Tibial nerve (tissue), 3 donors: Measurements from ENCODE around the gene XPNPEP1.

Source experiments
- POLR2A ChIP-seq, 2 donors: fragments of 450-650 bp; IDR thresholded peaks; one replicate each; pipeline ENCODE4 v1.6.1; 2017; ENCODE audit warnings: antibody characterized with exemption in 2 of 2, mild to moderate bottlenecking in 2 of 2, moderate library complexity in 2 of 2
- TF ChIP-seq, protein P1 (sequence below), 5 experiments: fragments of 200-600 bp in 3 of 5; fragments of 450-650 bp in 2 of 5; sonication (generic) in 3 of 5; IDR thresholded peaks; one replicate each; pipeline ENCODE4 v1.5.1; 2016 to 2019; ENCODE audit warnings: antibody characterized with exemption in 5 of 5, mild to moderate bottlenecking in 3 of 5, moderate library complexity in 2 of 5

DNA sequence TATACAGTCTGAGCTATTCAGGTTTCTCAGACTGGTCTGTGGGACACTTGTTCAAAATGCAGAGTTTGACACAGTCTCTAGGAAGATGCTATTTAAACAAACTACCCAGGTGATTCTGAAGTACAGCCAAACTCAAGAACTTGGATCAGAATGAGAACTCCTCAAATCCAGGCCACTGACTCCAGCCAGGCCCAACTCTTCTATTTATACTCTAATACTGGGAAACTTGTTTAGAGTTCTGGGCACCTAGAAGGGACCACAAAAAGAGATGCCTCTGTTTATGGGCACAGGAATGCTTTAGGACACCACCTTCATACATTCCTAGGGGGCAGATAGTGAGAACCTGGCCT, 44.4 kb upstream of the XPNPEP1 start:
- TF ChIP-seq, protein P1, sequence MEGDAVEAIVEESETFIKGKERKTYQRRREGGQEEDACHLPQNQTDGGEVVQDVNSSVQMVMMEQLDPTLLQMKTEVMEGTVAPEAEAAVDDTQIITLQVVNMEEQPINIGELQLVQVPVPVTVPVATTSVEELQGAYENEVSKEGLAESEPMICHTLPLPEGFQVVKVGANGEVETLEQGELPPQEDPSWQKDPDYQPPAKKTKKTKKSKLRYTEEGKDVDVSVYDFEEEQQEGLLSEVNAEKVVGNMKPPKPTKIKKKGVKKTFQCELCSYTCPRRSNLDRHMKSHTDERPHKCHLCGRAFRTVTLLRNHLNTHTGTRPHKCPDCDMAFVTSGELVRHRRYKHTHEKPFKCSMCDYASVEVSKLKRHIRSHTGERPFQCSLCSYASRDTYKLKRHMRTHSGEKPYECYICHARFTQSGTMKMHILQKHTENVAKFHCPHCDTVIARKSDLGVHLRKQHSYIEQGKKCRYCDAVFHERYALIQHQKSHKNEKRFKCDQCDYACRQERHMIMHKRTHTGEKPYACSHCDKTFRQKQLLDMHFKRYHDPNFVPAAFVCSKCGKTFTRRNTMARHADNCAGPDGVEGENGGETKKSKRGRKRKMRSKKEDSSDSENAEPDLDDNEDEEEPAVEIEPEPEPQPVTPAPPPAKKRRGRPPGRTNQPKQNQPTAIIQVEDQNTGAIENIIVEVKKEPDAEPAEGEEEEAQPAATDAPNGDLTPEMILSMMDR (IDR thresholded peaks at IDR 0.05): no peak
- no peak for TF ChIP-seq POLR2A (IDR thresholded peaks at IDR 0.05)
